Naive thymus-derived CD4-positive, alpha-beta T cell (primary cell): Measurements from ENCODE around the gene IFNA10. TPM values are rescaled to one million over a fixed set of nuclear protein-coding genes. Genes with fewer than 3 reads are reported as not detected.
A peak's percentile ranks its signal among the peaks of the same experiment; 100 is the strongest.
"Not testable (repeated sequence)": the region's sequence is repeated elsewhere in the genome, so short reads cannot be mapped to it uniquely, and the experiment has no call there.

Experiments
- ATAC-seq: fragments of 150-1000 bp; cut with Tn5 transposase; 2 replicates; pipeline ENCODE4 v1.10.0; 2021; ENCODE audit warnings: mild to moderate bottlenecking, moderate library complexity
- CTCF ChIA-PET: fragments of 350-600 bp; sonication (Branson Sonifier 250); formaldehyde crosslinking; loops from one replicate; lab custom pipeline; 2021; ENCODE audit warnings: antibody characterized with exemption; lab: Charles Lee
- POLR2A ChIA-PET: fragments of 350-600 bp; sonication (Branson Sonifier 250); formaldehyde crosslinking; loops from one replicate; lab custom pipeline; 2021; ENCODE audit warnings: antibody characterized with exemption, inconsistent platforms; lab: Charles Lee
- DNase-seq, 9 donors: peaks; one replicate each; pipeline versions ENCODE4 v3.0.0 to v3.0.0-alpha.2; 2020 to 2022; ENCODE audit warnings: mixed read lengths in 1 of 9
- H3K27ac ChIP-seq: one replicate; pipeline ENCODE4 v1.7.0; 2013; ENCODE audit warnings: mild to moderate bottlenecking, low read depth, low read length, moderate library complexity
- H3K27me3 ChIP-seq, 2 donors: one replicate each; pipeline ENCODE4 v1.7.0; 2013; ENCODE audit warnings: low read length in 2 of 2, mild to moderate bottlenecking in 2 of 2, moderate library complexity in 2 of 2; ENCODE audit not compliant: control insufficient read depth in 2 of 2, insufficient read depth in 2 of 2
- H3K36me3 ChIP-seq, 3 experiments: 1 replicate in 2 of 3; 2 replicates in 1 of 3; pipeline ENCODE4 v1.7.0; 2013; ENCODE audit warnings: low read length in 3 of 3, mild to moderate bottlenecking in 3 of 3, moderate library complexity in 1 of 3; ENCODE audit not compliant: insufficient read depth in 3 of 3, control insufficient read depth in 2 of 3
- H3K4me1 ChIP-seq, 2 donors: one replicate each; pipeline ENCODE4 v1.7.0; 2013; ENCODE audit warnings: low read length in 2 of 2, mild to moderate bottlenecking in 2 of 2, moderate library complexity in 1 of 2; ENCODE audit not compliant: control insufficient read depth in 2 of 2, insufficient read depth in 2 of 2
- H3K4me3 ChIP-seq: 2 replicates; pipeline ENCODE4 v1.7.0; 2013; ENCODE audit warnings: mild to moderate bottlenecking, low read length
- H3K9me3 ChIP-seq, 3 experiments: 1 replicate in 2 of 3; 2 replicates in 1 of 3; pipeline ENCODE4 v1.7.0; 2013; ENCODE audit warnings: low read length in 3 of 3; ENCODE audit not compliant: control insufficient read depth in 2 of 3
- H3K27ac Mint-ChIP-seq, 9 donors: one replicate each; pipeline ENCODE4 v1.8.0; 2020 to 2022; ENCODE audit warnings: mixed read lengths in 9 of 9, mild to moderate bottlenecking in 8 of 9, moderate library complexity in 5 of 9, inconsistent platforms in 2 of 9
- H3K27me3 Mint-ChIP-seq, 5 donors: one replicate each; pipeline ENCODE4 v1.8.0; 2021 to 2022; ENCODE audit warnings: mixed read lengths in 5 of 5, mild to moderate bottlenecking in 1 of 5
- H3K36me3 Mint-ChIP-seq, 5 donors: one replicate each; pipeline ENCODE4 v1.8.0; 2020 to 2022; ENCODE audit warnings: mixed read lengths in 5 of 5, mild to moderate bottlenecking in 3 of 5, inconsistent platforms in 1 of 5
- H3K4me1 Mint-ChIP-seq, 7 donors: one replicate each; pipeline ENCODE4 v1.8.0; 2020 to 2022; ENCODE audit warnings: mixed read lengths in 7 of 7, mild to moderate bottlenecking in 3 of 7, inconsistent platforms in 1 of 7
- H3K4me3 Mint-ChIP-seq, 10 donors: one replicate each; pipeline ENCODE4 v1.8.0; 2020 to 2022; ENCODE audit warnings: mild to moderate bottlenecking in 10 of 10, mixed read lengths in 10 of 10, moderate library complexity in 6 of 10, inconsistent platforms in 2 of 10
- H3K9me3 Mint-ChIP-seq, 11 donors: one replicate each; pipeline ENCODE4 v1.8.0; 2020 to 2022; ENCODE audit warnings: mixed read lengths in 11 of 11, mild to moderate bottlenecking in 4 of 11, inconsistent platforms in 1 of 11, moderate library complexity in 1 of 11
- intact Hi-C, 2 donors: fragments of 100-400 bp; cut with micrococcal nuclease; formaldehyde crosslinking; loops; one replicate each; pipeline ENCODE4 v1.15.1; 2023
- polyA plus RNA-seq, 2 donors: library from polyadenylated mRNA; unstranded; fragments of 300-500 nt; fragmentation: Illumina TruSeq; gene quantifications; one replicate each; pipeline ENCODE4 v1.2.3, GENCODE V29; 2021
- total RNA-seq, 6 experiments: library from RNA in 5 of 6; stranded (reverse) in 5 of 6; gene quantifications; 1 replicate in 5 of 6; 2 replicates in 1 of 6; pipeline ENCODE4 v1.2.3 and lab custom pipeline; 2021 to 2026

Gene IFNA10
- total and polyA plus RNA-seq, 7 experiments from 2014 or later: not detected

- CTCF ChIA-PET, intact Hi-C loops: not testable (repeated sequence)
These were observed 10.3 kb upstream of the IFNA10 start, which contains the start of gene IFNA16 for GRCh38 chr9:21217211-21217610. IFNA16 (minus strand) TSS chr9:21217311; CDS start chr9:21217305, 6 bp downstream.

GRCh38 chr9:21213411-21214326, 6.7 kb upstream of the IFNA10 start:
- H3K36me3 ChIP-seq, H3K27me3 ChIP-seq, H3K4me1 ChIP-seq, H3K27ac ChIP-seq, H3K4me1 Mint-ChIP-seq, H3K9me3 Mint-ChIP-seq, H3K9me3 ChIP-seq, H3K36me3 Mint-ChIP-seq, POLR2A ChIA-PET, H3K4me3 ChIP-seq: not testable (repeated sequence)
- peak; percentile 51 for ATAC-seq
- H3K27ac Mint-ChIP-seq: peak overlapping the region in 2 of 9 donors; percentile 13 to 66
- intact Hi-C loops: loop anchor here in 1 of 2 donors (1.0 kb wide), 1 partner anchor 576 kb away; no protein-coding TSS in a partner anchor
- H3K27me3 Mint-ChIP-seq: peaks cover 6 to 38% (median 19%) of the 10 kb centered on the region in 5 donors
- CTCF ChIA-PET: interaction anchor here (0.6 to 0.8 kb wide), 4 partner anchors 18 to 575 kb away, joined by 3 to 4 read pairs (median 3); no protein-coding TSS in a partner anchor
- peak in 2 of 9 donors; percentile 9 to 28 for DNase-seq
- peak overlapping the region in 7 of 10 donors; percentile 35 to 66 (median 58) for H3K4me3 Mint-ChIP-seq

More at GRCh38 chr9:21217211-21217610, 10.3 kb upstream of the IFNA10 start, which contains the start of gene IFNA16:
- H3K4me1 ChIP-seq, H3K27me3 ChIP-seq, H3K4me3 ChIP-seq, H3K36me3 ChIP-seq, DNase-seq, H3K4me3 Mint-ChIP-seq, H3K9me3 Mint-ChIP-seq, H3K27ac Mint-ChIP-seq, ATAC-seq, H3K4me1 Mint-ChIP-seq, H3K27ac ChIP-seq, POLR2A ChIA-PET, H3K9me3 ChIP-seq, H3K36me3 Mint-ChIP-seq: not testable (repeated sequence)
- H3K27me3 Mint-ChIP-seq: peaks cover 33 to 60% (median 45%) of the 10 kb centered on the region in 5 donors

- H3K9me3 Mint-ChIP-seq, H3K27me3 ChIP-seq, H3K4me3 ChIP-seq, ATAC-seq, H3K36me3 Mint-ChIP-seq, CTCF ChIA-PET, H3K4me1 ChIP-seq, DNase-seq, H3K27ac ChIP-seq, H3K4me3 Mint-ChIP-seq, intact Hi-C loops, H3K36me3 ChIP-seq, H3K9me3 ChIP-seq, H3K27ac Mint-ChIP-seq, POLR2A ChIA-PET, H3K4me1 Mint-ChIP-seq: not testable (repeated sequence)
- H3K27me3 Mint-ChIP-seq: peaks cover 6 to 29% (median 16%) of the 10 kb centered on the region in 5 donors
These were observed 5.2 kb upstream of the IFNA10 start for GRCh38 chr9:21212160-21212559.

GRCh38 chr9:21210782-21211181, 3.8 kb upstream of the IFNA10 start:
- H3K27ac ChIP-seq, POLR2A ChIA-PET, H3K9me3 ChIP-seq, DNase-seq, H3K4me1 ChIP-seq, H3K4me3 Mint-ChIP-seq, H3K4me1 Mint-ChIP-seq, H3K36me3 Mint-ChIP-seq, H3K36me3 ChIP-seq, H3K27me3 ChIP-seq, intact Hi-C loops, H3K9me3 Mint-ChIP-seq, ATAC-seq, H3K27ac Mint-ChIP-seq, H3K4me3 ChIP-seq: not testable (repeated sequence)
- H3K27me3 Mint-ChIP-seq: peaks cover 4 to 22% (median 10%) of the 10 kb centered on the region in 5 donors
- CTCF ChIA-PET: interaction anchor here (0.7 kb wide), 1 partner anchor 41 kb away, joined by 3 read pairs; no protein-coding TSS in a partner anchor

- Histone ChIP-seq H3K27me3 (no peaks in the 10 kb centered on the region), H3K9me3 (no peaks in the 10 kb centered on the region), H3K4me1 (no peaks in the 10 kb centered on the region), H3K4me3 (no peak overlapping the region), H3K27ac (no peak overlapping the region), H3K36me3 (no peaks in the 10 kb centered on the region)
- Mint-ChIP-seq H3K27ac (no peak overlapping the region), H3K36me3 (no peaks in the 10 kb centered on the region), H3K27me3 (peaks cover 5 to 22% (median 6%) of the 10 kb centered on the region in 5 donors), H3K9me3 (peaks cover 0 to 4% (median 0%) of the 10 kb centered on the region in 11 donors), H3K4me3 (no peak overlapping the region), H3K4me1 (peaks cover 0 to 5% (median 3%) of the 10 kb centered on the region in 7 donors)
- intact Hi-C loops: no loop called here
- no peak for DNase-seq
- no peak for ATAC-seq
- POLR2A ChIA-PET: no interaction called here
- CTCF ChIA-PET: interaction anchor here (0.7 kb wide), 1 partner anchor 42 kb away, joined by 3 read pairs; no protein-coding TSS in a partner anchor
These were observed 3.4 kb upstream of the IFNA10 start for GRCh38 chr9:21210311-21210710.

GRCh38 chr9:21205204-21205603, 1.7 kb downstream of the IFNA10 start:
- H3K27me3 Mint-ChIP-seq: peaks cover 12 to 36% (median 18%) of the 10 kb centered on the region in 5 donors
- ATAC-seq (no peak), DNase-seq (no peak)
- Histone ChIP-seq H3K36me3 (no peaks in the 10 kb centered on the region), H3K27ac (no peak overlapping the region), H3K9me3 (no peaks in the 10 kb centered on the region), H3K27me3 (peaks cover 0 to 3% of the 10 kb centered on the region in 2 donors), H3K4me1 (no peaks in the 10 kb centered on the region), H3K4me3 (no peak overlapping the region)
- ChIA-PET POLR2A (no interaction called here), CTCF (no interaction called here)
- intact Hi-C loops: no loop called here
- no peak overlapping the region for H3K4me3 Mint-ChIP-seq
- H3K9me3 Mint-ChIP-seq: peaks cover 0 to 6% (median 0%) of the 10 kb centered on the region in 11 donors
- H3K27ac Mint-ChIP-seq: no peak overlapping the region
- no peaks in the 10 kb centered on the region for H3K4me1 Mint-ChIP-seq
- H3K36me3 Mint-ChIP-seq: no peaks in the 10 kb centered on the region
